Panc1 (cell line): ENCODE results near the gene KLHL2. TPM values are rescaled to one million over a fixed set of nuclear protein-coding genes. Genes with fewer than 3 reads are reported as not detected.
"Not testable (repeated sequence)": the region's sequence is repeated elsewhere in the genome, so short reads cannot be mapped to it uniquely, and the experiment has no call there.

Experiments used
- ATAC-seq: fragments of 200-7000 bp; cut with Tn5 transposase; 2 replicates; pipeline ENCODE4 v1.9.1; 2020; ENCODE audit warnings: mild to moderate bottlenecking, moderate library complexity
- BruUV-seq: library from RNA; stranded (reverse); fragments of 400-500 nt; replicated peaks from 2 replicates; lab custom pipeline; 2021; lab: Mats Ljungman, UMichigan
- CTCF ChIA-PET: fragments of 300-600 bp; sonication (Branson Sonifier 250); formaldehyde crosslinking; loops from one replicate; lab custom pipeline; 2022; ENCODE audit warnings: antibody characterized with exemption; lab: Charles Lee
- POLR2A ChIA-PET: fragments of 300-600 bp; sonication (Branson Sonifier 250); formaldehyde crosslinking; loops from one replicate; lab custom pipeline; 2022; ENCODE audit warnings: antibody characterized with exemption; lab: Charles Lee
- DNase-seq: peaks from one replicate; pipeline ENCODE4 v3.0.0-alpha.2; 2010; ENCODE audit warnings: low read depth, low spot score
- H3K27ac ChIP-seq: 2 replicates; pipeline ENCODE4 v1.5.1; 2011; ENCODE audit warnings: mild to moderate bottlenecking, low read length, inconsistent platforms
- H3K27me3 ChIP-seq: fragments of 200-500 bp; sonication (Bioruptor generic); 2 replicates; pipeline ENCODE4 v1.6.0; 2014; ENCODE audit warnings: low read length, inconsistent platforms; ENCODE audit not compliant: control insufficient read depth, insufficient read depth
- H3K36me3 ChIP-seq: fragments of 200-500 bp; sonication (Bioruptor generic); 2 replicates; pipeline ENCODE4 v1.5.1; 2014; ENCODE audit warnings: inconsistent platforms, mild to moderate bottlenecking, low read length, moderate library complexity; ENCODE audit not compliant: control insufficient read depth, insufficient read depth
- H3K4me1 ChIP-seq: 2 replicates; pipeline ENCODE4 v1.5.1; 2011; ENCODE audit warnings: inconsistent platforms, mild to moderate bottlenecking, low read length, moderate library complexity; ENCODE audit not compliant: control insufficient read depth, insufficient read depth
- H3K4me3 ChIP-seq, 2 experiments: 2 replicates each; pipeline ENCODE4 v1.5.1; 2011 to 2012; ENCODE audit warnings: low read depth in 2 of 2, low read length in 2 of 2, mild to moderate bottlenecking in 2 of 2, inconsistent platforms in 1 of 2, moderate library complexity in 1 of 2
- H3K9me3 ChIP-seq: fragments of 200-500 bp; sonication (Bioruptor generic); 2 replicates; pipeline ENCODE4 v1.5.1; 2014; ENCODE audit warnings: low read depth, mild to moderate bottlenecking, inconsistent platforms, low read length, moderate library complexity; ENCODE audit not compliant: control insufficient read depth, insufficient read depth
- in situ Hi-C: cut with HindIII; loops from 2 replicates; pipeline ENCODE4 v1.10.0; 2016; ENCODE audit warnings: low sequenced_read_pairs, low pct_unique_long_range_greater_than_20kb
- intact Hi-C: fragments of 100-400 bp; cut with micrococcal nuclease; formaldehyde crosslinking; loops from one replicate; pipeline ENCODE4 v1.10.0; 2022; ENCODE audit not compliant: unreplicated experiment
- total RNA-seq: library from RNA; stranded (reverse); gene quantifications from one replicate; pipeline ENCODE4 v1.2.1, GENCODE V29; 2021; ENCODE audit not compliant: unreplicated experiment
- TF ChIP-seq, protein P1 (sequence below), 2 experiments: IDR thresholded peaks; 2 replicates each; pipeline ENCODE4 v1.6.1; 2011 to 2012; ENCODE audit warnings: low read depth in 2 of 2, control low read depth in 1 of 2, low read length in 1 of 2, mild to moderate bottlenecking in 1 of 2, moderate library complexity in 1 of 2; ENCODE audit not compliant: insufficient read depth in 1 of 2

The KLHL2 gene
- total RNA-seq, 1 experiment from 2014 or later = 17.4 TPM

DNA sequence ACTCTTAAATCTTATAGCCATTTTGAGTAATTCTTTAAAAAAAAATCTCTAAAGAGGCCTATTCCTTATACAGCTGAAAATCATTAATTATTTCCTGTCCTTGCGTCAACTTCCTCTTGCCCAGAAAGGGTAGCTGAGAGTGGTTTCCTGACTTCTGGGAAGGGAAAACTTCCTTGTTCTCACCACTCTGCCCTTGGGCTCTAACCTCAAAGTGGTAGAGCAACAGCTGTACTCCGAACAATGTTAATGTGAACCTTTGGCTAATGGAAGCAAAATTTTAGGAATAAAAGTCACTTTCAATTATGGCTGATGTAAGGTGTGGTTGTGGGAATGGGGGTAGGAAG, 15.3 kb downstream of the KLHL2 start:
- ATAC-seq (no peak), DNase-seq (no peak)
- Histone ChIP-seq H3K27ac (no peak overlapping the region), H3K36me3 (no peaks in the 10 kb centered on the region), H3K27me3 (no peaks in the 10 kb centered on the region), H3K4me3 (no peak overlapping the region), H3K9me3 (no peaks in the 10 kb centered on the region), H3K4me1 (no peaks in the 10 kb centered on the region)
- TF ChIP-seq, protein P1, sequence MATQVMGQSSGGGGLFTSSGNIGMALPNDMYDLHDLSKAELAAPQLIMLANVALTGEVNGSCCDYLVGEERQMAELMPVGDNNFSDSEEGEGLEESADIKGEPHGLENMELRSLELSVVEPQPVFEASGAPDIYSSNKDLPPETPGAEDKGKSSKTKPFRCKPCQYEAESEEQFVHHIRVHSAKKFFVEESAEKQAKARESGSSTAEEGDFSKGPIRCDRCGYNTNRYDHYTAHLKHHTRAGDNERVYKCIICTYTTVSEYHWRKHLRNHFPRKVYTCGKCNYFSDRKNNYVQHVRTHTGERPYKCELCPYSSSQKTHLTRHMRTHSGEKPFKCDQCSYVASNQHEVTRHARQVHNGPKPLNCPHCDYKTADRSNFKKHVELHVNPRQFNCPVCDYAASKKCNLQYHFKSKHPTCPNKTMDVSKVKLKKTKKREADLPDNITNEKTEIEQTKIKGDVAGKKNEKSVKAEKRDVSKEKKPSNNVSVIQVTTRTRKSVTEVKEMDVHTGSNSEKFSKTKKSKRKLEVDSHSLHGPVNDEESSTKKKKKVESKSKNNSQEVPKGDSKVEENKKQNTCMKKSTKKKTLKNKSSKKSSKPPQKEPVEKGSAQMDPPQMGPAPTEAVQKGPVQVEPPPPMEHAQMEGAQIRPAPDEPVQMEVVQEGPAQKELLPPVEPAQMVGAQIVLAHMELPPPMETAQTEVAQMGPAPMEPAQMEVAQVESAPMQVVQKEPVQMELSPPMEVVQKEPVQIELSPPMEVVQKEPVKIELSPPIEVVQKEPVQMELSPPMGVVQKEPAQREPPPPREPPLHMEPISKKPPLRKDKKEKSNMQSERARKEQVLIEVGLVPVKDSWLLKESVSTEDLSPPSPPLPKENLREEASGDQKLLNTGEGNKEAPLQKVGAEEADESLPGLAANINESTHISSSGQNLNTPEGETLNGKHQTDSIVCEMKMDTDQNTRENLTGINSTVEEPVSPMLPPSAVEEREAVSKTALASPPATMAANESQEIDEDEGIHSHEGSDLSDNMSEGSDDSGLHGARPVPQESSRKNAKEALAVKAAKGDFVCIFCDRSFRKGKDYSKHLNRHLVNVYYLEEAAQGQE (IDR thresholded peaks at IDR 0.05; ENCODE audit: insufficient read depth in 1 of 2, low read depth in 2 of 2, low read length in 1 of 2) = no peak
- ChIA-PET POLR2A (no interaction called here), CTCF (no interaction called here)
- in situ Hi-C loops (no loop called here), intact Hi-C loops (no loop called here)
- no TSS peak for BruUV-seq

DNA sequence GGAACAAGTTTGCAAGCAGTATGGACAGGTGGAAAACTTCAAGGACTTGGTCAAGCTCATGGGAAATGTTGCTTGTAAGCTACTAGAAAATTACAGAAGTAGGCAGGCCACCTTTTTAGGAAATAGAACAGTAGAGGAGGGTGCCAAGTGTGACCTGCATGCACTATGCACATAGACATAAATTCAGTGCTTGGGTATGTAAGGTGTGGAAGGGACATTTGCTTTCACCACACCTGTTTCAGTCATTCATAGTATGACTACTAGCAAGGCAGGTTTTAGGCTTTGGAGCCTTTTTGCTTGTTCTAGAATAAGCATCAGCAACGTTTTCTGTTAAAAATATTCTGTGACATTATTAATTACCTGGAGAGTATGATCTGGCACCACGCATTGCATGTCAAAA, 20.0 kb downstream of the KLHL2 start:
- intact Hi-C loops, DNase-seq, H3K4me3 ChIP-seq, H3K9me3 ChIP-seq, ATAC-seq, H3K27me3 ChIP-seq, H3K4me1 ChIP-seq, POLR2A ChIA-PET, CTCF ChIA-PET, BruUV-seq, H3K36me3 ChIP-seq, in situ Hi-C loops, H3K27ac ChIP-seq: not testable (repeated sequence)

DNA sequence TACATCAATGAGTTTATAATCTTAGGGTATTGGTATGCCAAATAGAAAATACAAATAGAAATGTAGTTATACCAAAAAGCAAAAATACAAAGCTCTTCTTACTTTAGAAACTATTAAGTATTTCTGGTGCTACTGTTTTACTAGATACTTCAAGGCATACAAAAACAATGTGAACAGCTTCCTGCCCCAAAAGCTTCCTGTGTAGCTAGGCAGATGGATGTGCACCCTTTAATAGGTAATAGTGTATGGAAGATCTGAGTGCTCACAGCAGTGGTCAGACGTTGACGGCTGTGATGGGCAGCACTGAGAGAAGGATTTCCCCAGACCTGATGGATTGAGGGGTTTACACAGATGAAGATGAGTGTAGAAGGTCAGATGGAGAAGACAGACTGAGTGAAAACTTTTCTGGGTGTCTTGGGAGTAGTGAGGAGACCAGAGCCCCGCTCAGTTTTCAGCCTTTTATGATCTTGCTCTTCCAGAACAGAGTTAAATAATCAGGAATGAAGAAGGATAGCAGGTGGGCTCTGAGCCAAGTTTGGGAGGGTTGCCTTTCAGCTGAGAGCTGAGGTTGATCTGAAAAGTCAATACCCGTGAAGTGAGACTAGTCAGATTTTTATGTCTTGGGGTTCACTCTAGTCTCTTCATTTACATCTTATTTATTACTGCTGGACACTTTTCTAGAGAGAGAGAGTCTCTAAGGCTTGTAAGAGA, 22.3 kb downstream of the KLHL2 start:
- TSS peak; percentile 40 for BruUV-seq
- H3K9me3 ChIP-seq, H3K27me3 ChIP-seq, H3K4me3 ChIP-seq, CTCF ChIA-PET, intact Hi-C loops, DNase-seq, in situ Hi-C loops, ATAC-seq, H3K4me1 ChIP-seq, POLR2A ChIA-PET, H3K27ac ChIP-seq, H3K36me3 ChIP-seq: not testable (repeated sequence)

DNA sequence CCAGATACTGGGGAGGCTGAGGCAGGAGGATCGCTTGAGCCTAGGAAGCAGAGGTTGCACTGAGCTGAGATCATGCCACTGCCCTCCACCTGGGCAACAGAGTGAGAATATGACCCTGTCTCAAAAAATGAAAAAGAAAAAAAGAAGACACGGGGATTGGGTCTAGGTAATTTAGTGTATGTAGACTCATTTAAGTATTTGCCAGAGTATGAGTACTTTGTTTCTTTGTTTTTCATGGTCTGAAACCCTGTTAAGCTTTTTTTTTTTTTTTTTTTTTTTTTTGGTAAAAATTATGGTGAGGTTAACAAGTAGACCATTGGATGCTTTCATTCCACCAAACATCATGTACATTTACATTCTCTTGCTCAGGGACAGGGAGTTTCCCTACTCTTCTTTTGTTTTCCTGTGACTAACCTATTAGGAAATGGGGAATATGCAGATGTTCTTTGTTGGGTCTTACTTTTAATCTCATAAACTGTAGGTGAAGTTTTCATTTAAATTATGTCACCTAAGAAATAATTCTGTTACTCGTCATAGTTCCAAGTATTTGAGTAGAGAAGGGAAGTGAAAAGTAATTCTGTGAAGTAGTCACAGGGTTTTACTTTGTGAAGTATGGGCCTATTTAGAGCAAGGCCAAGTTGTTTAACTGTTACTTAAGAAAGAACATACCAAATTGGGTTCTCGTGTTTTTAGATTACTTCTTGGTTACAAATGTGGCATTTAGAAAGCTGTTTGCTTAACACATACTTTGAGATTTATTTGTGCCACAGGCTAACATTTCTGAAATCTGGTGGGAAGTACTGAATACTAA, 25.5 kb downstream of the KLHL2 start:
- intact Hi-C loops, H3K27ac ChIP-seq, in situ Hi-C loops, H3K27me3 ChIP-seq, DNase-seq, H3K4me1 ChIP-seq, BruUV-seq, H3K9me3 ChIP-seq, H3K4me3 ChIP-seq, H3K36me3 ChIP-seq, CTCF ChIA-PET, ATAC-seq, POLR2A ChIA-PET: not testable (repeated sequence)
